Measurements from ENCODE around the gene ROR2. TPM values are rescaled to one million over a fixed set of nuclear protein-coding genes. Genes with fewer than 3 reads are reported as not detected.

ROR2 gene
- total RNA-seq, 1 experiment from 2014 or later: 3.2 TPM

Other genes with a start within 250 kb of the ROR2 start
- gene SPTLC1, start 165.2 kb upstream of the ROR2 start, total RNA-seq (2014; rRNA removed; shearing (Covaris generic)): 31.7 and 61.2 TPM in 2 replicates